ENCODE data around the gene RPS18.
A peak's percentile ranks its signal among the peaks of the same experiment; 100 is the strongest.

RPS18 gene

DNA sequence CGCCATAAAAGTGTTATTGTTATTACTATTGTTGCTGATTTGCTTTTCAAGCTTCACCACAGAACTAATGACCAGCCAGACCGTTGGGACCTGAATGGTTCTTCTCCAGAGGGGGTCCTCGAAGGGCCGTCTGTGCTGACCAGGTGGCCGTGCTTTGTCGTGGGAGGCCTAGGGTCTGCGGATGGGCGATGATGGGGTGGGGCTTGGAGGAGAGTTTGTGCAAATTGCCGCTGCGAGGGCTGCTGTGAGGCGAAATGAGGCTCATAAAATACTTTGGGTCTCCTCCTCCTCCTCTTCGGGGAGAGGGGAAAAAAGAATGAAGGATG, 51.7 kb downstream of the RPS18 start:
- TF ChIP-seq CTCF (IDR thresholded peaks at IDR 0.05; ENCODE audit: insufficient read depth, low read length, poor library complexity, severe bottlenecking), result no peak
- H3K27me3 ChIP-seq (replicated peaks; ENCODE audit: control insufficient read depth, insufficient read depth, low read length), result no peaks in the 10 kb centered on the region
- peaks cover 23% of the 10 kb centered on the region for H3K36me3 ChIP-seq (ENCODE audit: control insufficient read depth, insufficient read depth, low read length)
- no peak for DNase-seq (ENCODE audit: extremely low read depth, insufficient read length)
- peak overlapping the region; percentile 67 for H3K4me3 ChIP-seq (replicated peaks; ENCODE audit: low read depth, low read length)

- Histone ChIP-seq H3K4me3 (replicated peaks; ENCODE audit: low read depth, low read length) (peak overlapping the region; percentile 67), H3K27me3 (replicated peaks; ENCODE audit: control insufficient read depth, insufficient read depth, low read length) (no peaks in the 10 kb centered on the region), H3K36me3 (ENCODE audit: control insufficient read depth, insufficient read depth, low read length) (peaks cover 19% of the 10 kb centered on the region)
- DNase-seq (ENCODE audit: extremely low read depth, insufficient read length), result no peak
- no peak for TF ChIP-seq CTCF (IDR thresholded peaks at IDR 0.05; ENCODE audit: insufficient read depth, low read length, poor library complexity, severe bottlenecking)
Observed at GRCh38 chr6:33324125-33324524, 52.2 kb downstream of the RPS18 start.
